Type B pancreatic cell (in vitro differentiated cells): ENCODE measurements around the gene NELFA. TPM values are rescaled to one million over a fixed set of nuclear protein-coding genes. Genes with fewer than 3 reads are reported as not detected.

Experiments
- DNase-seq: peaks from one replicate; pipeline ENCODE4 v3.0.0; 2021; ENCODE audit warnings: mixed read lengths; ENCODE audit not compliant: unreplicated experiment; ENCODE audit errors: extremely low spot score
- H3K27ac Mint-ChIP-seq: 2 replicates; pipeline ENCODE4 v1.8.0; 2021; ENCODE audit warnings: mild to moderate bottlenecking, mixed read lengths
- H3K27me3 Mint-ChIP-seq: 2 replicates; pipeline ENCODE4 v1.8.0; 2021; ENCODE audit warnings: mixed read lengths
- H3K36me3 Mint-ChIP-seq: 2 replicates; pipeline ENCODE4 v1.8.0; 2021; ENCODE audit warnings: mixed read lengths
- H3K4me1 Mint-ChIP-seq: one replicate; pipeline ENCODE4 v1.8.0; 2021; ENCODE audit warnings: mixed read lengths; ENCODE audit not compliant: unreplicated experiment
- H3K4me3 Mint-ChIP-seq: 2 replicates; pipeline ENCODE4 v1.8.0; 2021; ENCODE audit warnings: mild to moderate bottlenecking, mixed read lengths
- H3K9me3 Mint-ChIP-seq: 2 replicates; pipeline ENCODE4 v1.8.0; 2021; ENCODE audit warnings: mixed read lengths
- total RNA-seq: library from RNA; stranded (reverse); gene quantifications from 2 replicates; pipeline ENCODE4 v1.2.1, GENCODE V29; 2021; ENCODE audit warnings: low replicate concordance
- TF ChIP-seq, protein P1 (sequence below): fragments of 200-600 bp; sonication (generic); conservative IDR thresholded peaks from 2 replicates; pipeline ENCODE4 v1.5.0; 2021; ENCODE audit warnings: antibody characterized with exemption, mild to moderate bottlenecking

Gene NELFA
- total RNA-seq, 1 donor from 2014 or later = 44.8 TPM

DNA sequence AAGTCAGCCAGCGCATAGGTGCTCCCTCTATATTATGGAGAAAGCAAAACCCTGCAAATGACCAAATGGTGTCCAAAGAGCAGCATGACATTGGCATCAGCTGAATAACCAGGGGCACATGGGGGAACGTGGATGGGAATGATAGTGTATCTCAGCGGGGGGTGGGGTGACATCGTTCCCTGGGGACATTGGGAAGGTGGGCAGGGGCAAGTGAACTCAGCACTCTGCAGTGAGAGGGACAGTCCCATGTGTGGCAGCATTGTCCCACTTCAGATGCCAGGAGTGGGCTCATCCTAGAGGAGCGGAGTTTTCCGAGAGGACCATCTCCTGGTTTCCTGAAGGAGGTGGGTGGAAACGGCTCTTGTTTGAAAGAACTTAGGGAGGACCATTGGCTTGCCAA lies 64.8 kb downstream of the NELFA start:
- TF ChIP-seq, protein P1, sequence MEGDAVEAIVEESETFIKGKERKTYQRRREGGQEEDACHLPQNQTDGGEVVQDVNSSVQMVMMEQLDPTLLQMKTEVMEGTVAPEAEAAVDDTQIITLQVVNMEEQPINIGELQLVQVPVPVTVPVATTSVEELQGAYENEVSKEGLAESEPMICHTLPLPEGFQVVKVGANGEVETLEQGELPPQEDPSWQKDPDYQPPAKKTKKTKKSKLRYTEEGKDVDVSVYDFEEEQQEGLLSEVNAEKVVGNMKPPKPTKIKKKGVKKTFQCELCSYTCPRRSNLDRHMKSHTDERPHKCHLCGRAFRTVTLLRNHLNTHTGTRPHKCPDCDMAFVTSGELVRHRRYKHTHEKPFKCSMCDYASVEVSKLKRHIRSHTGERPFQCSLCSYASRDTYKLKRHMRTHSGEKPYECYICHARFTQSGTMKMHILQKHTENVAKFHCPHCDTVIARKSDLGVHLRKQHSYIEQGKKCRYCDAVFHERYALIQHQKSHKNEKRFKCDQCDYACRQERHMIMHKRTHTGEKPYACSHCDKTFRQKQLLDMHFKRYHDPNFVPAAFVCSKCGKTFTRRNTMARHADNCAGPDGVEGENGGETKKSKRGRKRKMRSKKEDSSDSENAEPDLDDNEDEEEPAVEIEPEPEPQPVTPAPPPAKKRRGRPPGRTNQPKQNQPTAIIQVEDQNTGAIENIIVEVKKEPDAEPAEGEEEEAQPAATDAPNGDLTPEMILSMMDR = no peak
- H3K9me3 Mint-ChIP-seq = no peaks in the 10 kb centered on the region
- H3K4me1 Mint-ChIP-seq = peaks cover 16% of the 10 kb centered on the region
- DNase-seq = no peak
- H3K27me3 Mint-ChIP-seq = no peaks in the 10 kb centered on the region
- no peak overlapping the region for H3K27ac Mint-ChIP-seq
- peaks cover 19% of the 10 kb centered on the region for H3K36me3 Mint-ChIP-seq
- no peak overlapping the region for H3K4me3 Mint-ChIP-seq

GRCh38 chr4:1940566-1940965 lies 68.2 kb downstream of the NELFA start:
- H3K27me3 Mint-ChIP-seq = no peaks in the 10 kb centered on the region
- DNase-seq = no peak
- peak overlapping the region; percentile 35 for H3K27ac Mint-ChIP-seq
- no peaks in the 10 kb centered on the region for H3K9me3 Mint-ChIP-seq
- H3K4me3 Mint-ChIP-seq = no peak overlapping the region
- TF ChIP-seq, protein P1 = no peak
- H3K4me1 Mint-ChIP-seq = peaks cover 15% of the 10 kb centered on the region
- peaks cover 20% of the 10 kb centered on the region for H3K36me3 Mint-ChIP-seq

- H3K27me3 Mint-ChIP-seq = no peaks in the 10 kb centered on the region
- H3K4me3 Mint-ChIP-seq = no peak overlapping the region
- TF ChIP-seq, protein P1 = no peak
- peaks cover 18% of the 10 kb centered on the region for H3K36me3 Mint-ChIP-seq
- peaks cover 13% of the 10 kb centered on the region for H3K4me1 Mint-ChIP-seq
- H3K27ac Mint-ChIP-seq = peak overlapping the region; percentile 35
- DNase-seq = no peak
- no peaks in the 10 kb centered on the region for H3K9me3 Mint-ChIP-seq
These were observed 68.9 kb downstream of the NELFA start for GRCh38 chr4:1939664-1940509.

DNA sequence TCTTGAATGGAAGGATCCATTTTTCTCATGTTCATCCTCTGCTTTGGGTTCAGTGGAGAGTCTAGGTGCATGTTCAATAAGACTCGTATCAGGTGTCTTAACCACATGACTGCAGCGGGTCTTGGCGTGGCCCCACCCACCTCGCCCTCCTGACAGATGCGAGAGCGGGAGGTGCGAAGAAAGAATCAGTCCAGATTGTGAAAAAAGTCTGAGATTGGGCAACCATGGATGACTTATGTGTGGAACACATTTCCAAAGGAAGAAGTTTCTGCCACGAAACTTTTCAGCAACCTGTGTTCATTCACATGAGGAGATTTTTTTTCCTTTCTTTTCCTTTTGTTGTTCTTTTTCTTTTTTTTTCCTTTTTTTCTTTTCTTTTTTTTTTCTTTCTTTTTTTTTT lies 70.7 kb downstream of the NELFA start:
- Mint-ChIP-seq H3K27me3 (no peaks in the 10 kb centered on the region), H3K27ac (peak overlapping the region; percentile 55), H3K36me3 (peaks cover 18% of the 10 kb centered on the region), H3K4me3 (no peak overlapping the region), H3K9me3 (no peaks in the 10 kb centered on the region), H3K4me1 (peaks cover 13% of the 10 kb centered on the region)
- no peak for DNase-seq
- TF ChIP-seq, protein P1 = no peak

DNA sequence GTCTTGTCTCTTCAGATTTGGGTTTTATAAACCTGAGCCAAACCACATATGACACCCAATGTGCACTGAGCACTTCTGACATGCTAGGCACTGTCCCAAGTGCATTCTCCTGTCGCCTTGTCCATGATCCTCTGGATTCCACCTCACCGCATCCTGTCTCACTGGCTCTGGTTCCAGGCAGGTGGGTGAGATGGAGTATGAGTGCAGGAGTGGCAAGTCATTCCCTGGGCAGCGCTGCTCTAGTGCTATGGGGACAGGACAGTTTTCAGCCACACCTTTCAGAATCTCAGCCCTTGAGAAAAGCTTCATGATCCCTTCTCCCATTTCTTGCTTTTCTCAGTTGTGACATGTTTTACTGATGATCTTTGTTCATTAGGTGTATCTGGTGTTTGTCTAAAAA lies 71.2 kb downstream of the NELFA start:
- Mint-ChIP-seq H3K27me3 (no peaks in the 10 kb centered on the region), H3K4me3 (no peak overlapping the region), H3K9me3 (no peaks in the 10 kb centered on the region), H3K4me1 (peaks cover 13% of the 10 kb centered on the region), H3K27ac (peak overlapping the region; percentile 55), H3K36me3 (peaks cover 17% of the 10 kb centered on the region)
- TF ChIP-seq, protein P1 = no peak
- DNase-seq = no peak
